COLO668 (cell line): Measurements from ENCODE around the gene ERMARD.

Source experiments
- DNase-seq: peaks from one replicate; lab custom pipeline; 2025; ENCODE audit not compliant: unreplicated experiment; lab: John Stamatoyannopoulos, UW

The ERMARD gene

DNA sequence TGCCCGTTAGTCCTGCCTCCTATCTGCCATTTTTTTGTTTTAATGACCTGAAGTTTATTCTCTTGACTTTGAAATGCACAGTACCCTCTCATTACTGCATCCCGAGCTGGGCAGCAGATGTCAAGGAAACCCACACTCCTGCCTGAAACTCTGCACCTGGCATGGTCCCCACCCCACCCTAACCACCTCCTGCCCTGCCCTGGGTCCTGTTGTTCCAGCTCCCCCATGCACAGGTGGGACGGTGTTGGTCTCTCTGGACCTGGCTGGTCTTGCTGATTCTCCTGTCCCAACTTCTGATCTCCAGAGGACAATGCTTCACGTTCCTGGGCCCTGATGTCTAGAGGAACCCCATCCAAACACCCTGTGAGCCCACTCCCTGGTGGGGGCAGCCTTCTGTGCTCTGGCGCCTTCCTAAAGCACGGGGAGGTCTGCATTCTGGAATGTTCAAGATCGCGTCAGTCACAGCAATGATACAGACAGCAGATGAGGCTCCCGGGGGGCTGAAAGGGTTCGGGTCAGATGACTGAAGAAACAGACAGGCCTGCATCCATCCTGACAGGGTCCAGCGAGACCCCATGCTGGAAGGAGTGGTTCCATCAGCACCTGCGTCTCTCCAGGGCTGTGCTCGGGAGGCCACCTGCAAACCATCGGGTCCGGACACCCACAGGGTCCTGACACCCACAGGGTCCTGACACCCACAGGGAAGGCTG lies 73.6 kb downstream of the ERMARD start:
- DNase-seq = no peak

DNA sequence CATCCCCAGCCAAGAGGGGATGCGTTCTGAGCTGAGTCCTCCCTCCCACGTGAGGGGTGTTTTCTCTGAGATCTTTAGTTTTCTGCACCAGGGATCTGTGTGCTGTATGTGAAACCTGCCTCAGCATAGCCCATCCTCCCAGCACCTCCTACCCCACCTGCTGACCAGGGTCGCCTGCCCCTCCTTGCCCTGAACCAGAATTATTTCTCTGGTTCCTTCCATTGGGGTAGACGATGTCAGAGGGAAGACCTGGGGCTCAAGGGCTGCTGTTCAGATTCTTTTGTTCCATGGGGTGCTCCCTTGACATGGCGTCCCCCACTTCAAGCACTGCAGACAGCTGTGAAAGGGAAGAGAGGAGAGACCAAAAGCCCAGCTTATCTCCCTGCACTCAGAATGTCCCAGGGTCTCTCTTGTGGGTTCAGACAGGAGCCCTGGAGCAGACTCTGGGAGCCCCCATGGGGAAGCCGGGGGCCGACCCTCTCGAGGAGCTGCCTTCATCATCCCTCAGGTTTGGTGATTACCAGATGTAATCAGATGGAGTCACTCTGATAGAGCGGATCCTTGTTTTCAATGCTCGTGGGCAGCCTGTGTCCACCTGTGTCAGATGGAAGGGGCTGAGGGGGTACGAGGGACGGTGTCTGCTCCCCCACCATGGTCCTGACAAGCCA lies 74.3 kb downstream of the ERMARD start:
- DNase-seq = no peak

DNA sequence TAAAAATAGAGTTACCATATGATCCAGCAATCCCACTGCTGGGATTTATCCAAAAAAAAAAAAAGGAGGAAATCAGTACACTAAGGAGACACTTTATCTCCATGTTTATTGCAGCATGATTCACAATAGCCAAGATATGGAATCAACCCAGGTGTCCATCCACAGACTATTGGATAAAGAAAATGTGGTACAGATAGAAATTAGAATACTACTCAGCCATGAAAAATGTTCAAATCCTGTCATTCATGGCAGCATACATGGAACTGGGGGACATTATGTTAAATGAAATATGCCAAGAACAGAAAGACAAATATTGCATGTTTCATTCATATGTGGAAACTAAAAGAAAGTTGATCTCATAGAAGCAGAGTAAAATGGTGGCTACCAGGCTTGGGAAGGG lies 75.3 kb downstream of the ERMARD start:
- DNase-seq = no peak

DNA sequence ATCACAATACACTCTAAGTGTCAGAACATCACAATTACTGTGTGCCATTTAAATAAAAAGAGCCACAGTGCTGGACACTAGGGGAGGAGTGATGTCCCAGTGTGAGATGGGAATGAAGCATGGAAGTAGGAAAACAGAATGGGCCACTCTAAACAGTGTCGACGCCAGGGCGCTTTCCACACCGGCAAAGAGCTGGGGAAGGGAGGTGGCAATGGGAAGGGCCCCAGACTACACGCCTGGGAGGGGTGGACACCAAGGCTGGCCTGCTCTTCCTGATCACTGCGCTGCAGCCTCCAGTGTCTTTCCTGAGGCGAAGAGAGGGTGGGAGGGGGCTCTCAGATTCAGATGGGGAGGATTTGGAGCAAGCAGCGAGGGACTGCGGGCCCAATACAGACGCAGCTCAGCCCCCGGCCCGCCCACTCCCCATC lies 75.9 kb downstream of the ERMARD start:
- DNase-seq = no peak

DNA sequence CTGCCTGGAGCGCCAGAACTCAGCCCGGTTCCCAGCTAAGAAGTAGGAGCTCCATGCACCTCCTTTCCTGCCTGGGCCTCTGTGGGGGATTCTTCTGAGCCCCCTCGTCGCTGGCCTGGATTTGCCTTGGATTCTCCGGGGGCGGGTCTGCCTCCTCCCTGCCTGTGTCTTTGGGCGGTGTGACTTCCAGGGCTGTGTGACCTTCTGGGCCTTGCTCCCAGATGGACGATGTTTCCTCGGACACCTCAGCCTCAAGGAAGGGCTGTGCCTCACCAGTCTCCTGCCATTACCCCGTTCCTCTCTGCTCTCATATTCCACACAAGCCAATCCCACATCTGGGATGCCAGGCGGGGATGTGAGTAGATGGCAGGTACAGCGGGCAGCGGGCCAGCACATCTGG lies 76.8 kb downstream of the ERMARD start:
- no peak for DNase-seq

DNA sequence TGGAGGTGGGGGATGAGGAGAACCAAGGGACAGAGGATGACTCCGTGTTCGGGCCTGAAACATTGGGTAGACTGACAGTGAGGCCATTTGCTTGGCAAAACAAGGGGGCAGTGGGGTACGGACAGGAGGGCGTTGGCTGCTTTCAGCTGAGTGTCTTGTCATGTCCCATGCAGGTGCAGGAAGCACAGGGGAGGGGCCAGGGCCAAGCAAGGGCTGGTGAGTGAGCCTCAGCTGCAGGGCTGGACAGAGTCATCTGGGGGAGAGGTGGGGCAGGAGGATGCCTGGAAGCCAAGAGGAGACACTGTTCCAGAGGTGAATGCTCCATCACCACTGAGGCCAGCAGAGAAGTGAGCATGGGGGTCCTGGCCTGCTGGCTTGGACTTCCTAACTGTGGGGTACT lies 78.4 kb downstream of the ERMARD start:
- DNase-seq = peak; percentile 27

DNA sequence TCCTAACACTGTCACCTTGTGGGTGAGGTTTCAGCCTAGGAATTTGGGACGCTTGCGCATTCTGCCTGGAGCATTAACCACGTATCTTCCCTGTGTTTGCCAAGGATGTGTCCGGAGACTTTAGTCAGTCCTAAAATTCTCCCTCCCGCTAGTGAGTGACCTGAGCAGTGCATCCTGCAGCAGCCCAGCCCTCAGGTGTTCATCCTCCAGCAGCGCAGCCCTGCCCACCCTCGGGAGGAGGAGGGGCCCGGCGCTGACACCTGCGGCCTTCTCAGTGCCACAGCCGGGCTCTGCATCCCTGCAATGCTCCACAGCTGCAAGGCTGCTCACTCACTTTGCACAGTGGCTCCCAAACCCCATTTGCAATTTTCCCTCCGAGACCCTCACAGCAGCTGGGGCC lies 79.5 kb downstream of the ERMARD start:
- peak; percentile 23 for DNase-seq
